Muscle layer of duodenum (tissue), 2 donors: ENCODE measurements around the gene NLRC5.
A peak's percentile ranks its signal among the peaks of the same experiment; 100 is the strongest.

Experiments used
- H3K27ac ChIP-seq: one replicate; pipeline ENCODE4 v1.7.0; 2013; ENCODE audit warnings: mild to moderate bottlenecking, low read length
- H3K27me3 ChIP-seq: one replicate; pipeline ENCODE4 v1.7.0; 2013; ENCODE audit warnings: low read depth, mild to moderate bottlenecking, control low read depth, low read length
- H3K36me3 ChIP-seq, 2 donors: one replicate each; pipeline ENCODE4 v1.7.0; 2013; ENCODE audit warnings: low read length in 2 of 2, control low read depth in 1 of 2, mild to moderate bottlenecking in 1 of 2; ENCODE audit not compliant: insufficient read depth in 2 of 2, control insufficient read depth in 1 of 2
- H3K4me1 ChIP-seq, 2 donors: one replicate each; pipeline ENCODE4 v1.7.0; 2013; ENCODE audit warnings: low read length in 2 of 2, mild to moderate bottlenecking in 2 of 2, control low read depth in 1 of 2, moderate library complexity in 1 of 2; ENCODE audit not compliant: insufficient read depth in 2 of 2, control insufficient read depth in 1 of 2
- H3K4me3 ChIP-seq, 2 donors: one replicate each; pipeline ENCODE4 v1.7.0; 2013; ENCODE audit warnings: low read length in 2 of 2, low read depth in 1 of 2, mild to moderate bottlenecking in 1 of 2
- H3K9me3 ChIP-seq, 2 donors: one replicate each; pipeline ENCODE4 v1.7.0; 2013; ENCODE audit warnings: low read length in 2 of 2, control low read depth in 1 of 2, mild to moderate bottlenecking in 1 of 2; ENCODE audit not compliant: control insufficient read depth in 1 of 2
- donor health status: healthy.

Gene NLRC5

DNA sequence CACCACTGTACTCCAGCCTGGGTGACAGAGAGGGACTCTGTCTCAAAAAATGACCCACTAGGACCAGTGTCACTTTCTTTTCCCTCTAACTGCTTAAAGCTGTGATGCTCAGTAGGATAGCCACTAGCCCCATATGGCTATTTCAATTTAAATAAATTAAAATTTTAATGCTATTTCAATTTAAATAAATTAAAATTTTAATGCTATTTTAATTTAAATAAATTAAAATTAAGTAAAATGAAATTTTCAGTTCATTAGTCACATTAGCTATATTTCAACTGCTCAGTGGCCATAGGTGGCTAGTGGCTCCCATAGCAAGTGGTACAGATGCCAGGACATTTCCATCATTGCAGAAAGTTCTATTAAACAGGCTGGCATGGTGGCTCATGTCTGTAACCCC is 43.0 kb downstream of the NLRC5 start:
- Histone ChIP-seq H3K9me3 (no peaks in the 10 kb centered on the region), H3K36me3 (peaks cover 20 to 26% of the 10 kb centered on the region in 2 donors)

DNA sequence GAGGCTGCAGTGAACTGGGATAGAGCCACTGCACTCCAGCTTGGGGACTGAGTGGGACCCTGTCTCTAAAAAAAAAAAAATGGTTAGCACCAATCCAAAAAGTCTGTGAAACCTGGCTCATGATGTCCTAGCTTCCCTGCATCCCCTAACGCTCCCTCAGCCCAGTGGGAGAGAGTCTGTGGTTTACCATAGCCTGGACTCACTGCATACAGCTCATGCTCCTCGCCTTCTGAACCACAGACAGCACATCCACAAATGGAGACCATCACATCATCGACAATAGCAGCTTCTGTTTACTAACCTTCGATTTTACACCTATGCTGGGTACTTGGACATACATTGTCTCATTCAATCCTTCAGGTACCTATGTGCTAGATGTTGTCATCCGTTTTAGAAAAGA is 43.6 kb downstream of the NLRC5 start:
- Histone ChIP-seq H3K36me3 (peaks cover 20 to 26% of the 10 kb centered on the region in 2 donors), H3K27ac (no peak overlapping the region), H3K27me3 (no peaks in the 10 kb centered on the region), H3K9me3 (no peaks in the 10 kb centered on the region), H3K4me3 (no peak overlapping the region), H3K4me1 (no peaks in the 10 kb centered on the region)

More for the DNA sequence above, 43.0 kb downstream of the NLRC5 start:
- H3K27me3 ChIP-seq: no peaks in the 10 kb centered on the region
- H3K27ac ChIP-seq: no peak overlapping the region
- no peaks in the 10 kb centered on the region for H3K4me1 ChIP-seq
- H3K4me3 ChIP-seq: no peak overlapping the region

DNA sequence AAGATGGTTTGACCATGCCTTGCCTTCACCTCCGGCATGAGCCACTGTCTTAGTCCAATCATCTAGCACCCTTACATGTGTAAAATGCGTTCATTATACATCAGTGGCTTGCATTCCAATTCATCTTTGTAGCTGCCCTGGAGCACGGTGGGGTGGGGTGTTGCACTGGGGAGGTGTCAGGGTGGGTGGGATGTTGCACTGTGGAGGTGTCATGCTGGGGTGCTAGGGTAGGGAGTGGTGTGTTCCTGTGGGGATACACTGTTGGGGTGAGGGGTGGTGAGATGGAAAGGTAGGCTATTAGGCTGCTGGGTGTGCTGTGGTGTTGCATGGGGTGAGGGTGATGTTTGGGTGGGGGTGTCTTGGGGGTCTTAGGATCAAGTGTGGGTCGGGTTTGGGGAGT is 47.0 kb downstream of the NLRC5 start:
- Histone ChIP-seq H3K4me3 (no peak overlapping the region), H3K36me3 (peaks cover 34 to 45% of the 10 kb centered on the region in 2 donors), H3K27ac (no peak overlapping the region), H3K27me3 (no peaks in the 10 kb centered on the region), H3K4me1 (no peaks in the 10 kb centered on the region), H3K9me3 (no peaks in the 10 kb centered on the region)

DNA sequence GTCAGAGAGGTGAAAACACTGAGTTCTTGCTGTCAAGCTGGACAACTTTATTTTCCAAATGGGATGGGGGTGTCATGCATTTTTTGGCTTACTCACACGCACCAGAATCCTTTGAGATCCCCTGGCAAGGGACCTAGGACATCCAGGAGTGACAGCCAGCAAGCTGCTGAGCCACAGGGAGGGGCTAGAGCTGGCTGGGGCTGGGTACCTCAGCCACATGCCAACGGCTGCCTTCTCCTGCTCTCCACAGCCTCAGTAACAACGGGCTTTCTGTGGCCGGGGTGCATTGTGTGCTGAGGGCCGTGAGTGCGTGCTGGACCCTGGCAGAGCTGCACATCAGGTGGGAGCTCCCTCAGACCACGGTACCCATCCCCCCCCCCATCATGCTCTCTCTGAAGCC is 47.6 kb downstream of the NLRC5 start:
- H3K4me3 ChIP-seq: no peak overlapping the region
- no peaks in the 10 kb centered on the region for H3K4me1 ChIP-seq
- H3K27ac ChIP-seq: no peak overlapping the region
- peaks cover 35 to 51% of the 10 kb centered on the region in 2 donors for H3K36me3 ChIP-seq
- H3K9me3 ChIP-seq: no peaks in the 10 kb centered on the region
- H3K27me3 ChIP-seq: no peaks in the 10 kb centered on the region

DNA sequence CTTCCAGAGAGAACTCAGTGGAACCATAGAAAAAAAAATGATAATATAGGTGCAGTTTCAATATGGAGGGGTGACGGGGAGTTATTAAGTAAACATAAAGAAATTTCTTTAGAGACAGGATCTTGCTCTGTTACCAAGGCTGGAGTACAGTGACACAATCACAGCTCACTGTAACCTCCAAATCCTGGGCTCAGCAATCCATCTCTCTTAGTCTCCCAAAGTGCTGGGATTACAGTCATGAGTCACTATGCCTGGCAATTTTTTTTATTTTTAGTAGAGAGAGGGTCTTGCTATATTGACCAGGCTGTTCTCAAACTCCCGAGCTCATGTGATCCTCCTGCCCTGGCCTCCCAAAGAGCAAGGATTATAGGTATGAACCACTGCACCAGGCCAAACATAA is 48.8 kb downstream of the NLRC5 start:
- peaks cover 40 to 47% of the 10 kb centered on the region in 2 donors for H3K36me3 ChIP-seq
- H3K27me3 ChIP-seq: no peaks in the 10 kb centered on the region
- no peak overlapping the region for H3K27ac ChIP-seq
- no peaks in the 10 kb centered on the region for H3K4me1 ChIP-seq
- H3K4me3 ChIP-seq: no peak overlapping the region
- H3K9me3 ChIP-seq: no peaks in the 10 kb centered on the region

DNA sequence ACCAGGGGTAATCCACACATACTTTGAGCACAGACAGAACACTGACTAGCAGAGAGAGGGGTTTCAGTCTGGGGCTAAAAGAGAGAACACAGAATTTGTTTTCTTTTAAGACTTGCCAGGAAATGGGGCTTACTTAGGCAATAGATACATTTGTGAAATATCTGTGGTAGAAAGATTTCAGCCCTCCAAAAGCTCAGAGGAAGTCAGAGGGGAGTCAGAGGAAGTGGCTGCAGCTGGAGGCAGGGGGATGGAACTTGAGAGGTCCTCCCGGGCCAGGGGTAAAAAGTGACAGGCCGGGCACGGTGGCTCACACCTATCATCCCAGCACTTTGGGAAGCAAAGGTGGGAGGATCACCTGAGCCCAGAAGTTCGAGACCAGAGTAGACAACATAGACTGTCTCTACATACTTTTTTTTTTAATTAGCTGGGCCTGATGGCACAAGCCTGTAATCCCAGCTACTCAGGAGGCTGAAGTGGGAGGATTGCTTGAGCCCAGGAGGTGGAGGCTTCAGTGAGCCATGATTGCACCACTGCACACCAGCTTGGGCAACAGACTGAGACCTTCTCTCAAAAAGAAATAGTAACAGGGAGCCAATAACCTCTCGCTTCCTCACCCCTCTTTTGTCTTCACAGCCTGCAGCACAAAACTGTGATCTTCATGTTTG is 49.9 kb downstream of the NLRC5 start:
- Histone ChIP-seq H3K4me3 (no peak overlapping the region), H3K27me3 (no peaks in the 10 kb centered on the region), H3K9me3 (no peaks in the 10 kb centered on the region), H3K36me3 (peaks cover 35 to 42% of the 10 kb centered on the region in 2 donors), H3K4me1 (no peaks in the 10 kb centered on the region), H3K27ac (peak overlapping the region; percentile 51)

DNA sequence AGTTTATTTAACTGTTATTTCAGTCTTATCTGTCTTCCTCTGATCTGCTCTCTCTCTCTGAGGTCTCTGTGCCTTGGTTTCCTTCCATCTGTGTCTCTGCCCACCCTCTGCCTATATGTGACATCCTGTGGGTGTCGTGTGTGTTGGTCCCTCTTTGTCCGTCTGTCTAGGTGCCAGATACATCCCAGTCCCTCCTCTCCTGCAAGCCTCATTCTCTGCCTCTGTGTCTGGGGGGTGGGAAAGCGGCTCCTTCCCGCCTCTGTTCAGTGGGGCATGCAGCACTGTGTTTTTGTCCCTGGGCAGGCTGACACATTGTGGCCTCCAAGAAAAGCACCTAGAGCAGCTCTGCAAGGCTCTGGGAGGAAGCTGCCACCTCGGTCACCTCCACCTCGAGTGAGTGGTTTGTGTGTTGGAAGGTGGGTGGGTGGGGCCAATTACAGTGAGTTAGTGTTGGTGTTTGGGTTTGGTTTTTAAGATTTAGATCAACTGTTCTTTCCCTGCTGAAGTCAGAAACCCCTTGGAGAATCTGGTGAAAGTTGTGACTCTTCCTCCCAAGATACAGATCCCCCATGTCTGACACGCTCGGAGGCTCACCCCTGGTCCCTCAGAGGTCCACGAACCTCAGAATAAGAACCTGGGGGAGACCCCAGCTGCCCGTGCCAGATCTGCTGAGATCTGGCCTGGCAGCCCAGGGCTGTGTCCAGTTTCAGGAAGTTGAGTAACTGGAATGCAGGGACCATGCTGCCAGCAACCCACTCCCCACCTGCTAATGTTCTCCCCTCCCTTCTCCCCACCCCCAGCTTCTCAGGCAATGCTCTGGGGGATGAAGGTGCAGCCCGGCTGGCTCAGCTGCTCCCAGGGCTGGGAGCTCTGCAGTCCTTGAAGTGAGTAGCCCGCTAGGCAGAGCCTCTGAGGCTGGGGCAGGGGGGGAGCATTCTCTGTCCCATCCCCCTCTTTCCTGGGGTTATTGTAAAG is 52.1 kb downstream of the NLRC5 start:
- no peak overlapping the region for H3K4me3 ChIP-seq
- no peaks in the 10 kb centered on the region for H3K4me1 ChIP-seq
- no peaks in the 10 kb centered on the region for H3K27me3 ChIP-seq
- H3K36me3 ChIP-seq: peaks cover 27 to 29% of the 10 kb centered on the region in 2 donors
- no peaks in the 10 kb centered on the region for H3K9me3 ChIP-seq
- H3K27ac ChIP-seq: no peak overlapping the region

DNA sequence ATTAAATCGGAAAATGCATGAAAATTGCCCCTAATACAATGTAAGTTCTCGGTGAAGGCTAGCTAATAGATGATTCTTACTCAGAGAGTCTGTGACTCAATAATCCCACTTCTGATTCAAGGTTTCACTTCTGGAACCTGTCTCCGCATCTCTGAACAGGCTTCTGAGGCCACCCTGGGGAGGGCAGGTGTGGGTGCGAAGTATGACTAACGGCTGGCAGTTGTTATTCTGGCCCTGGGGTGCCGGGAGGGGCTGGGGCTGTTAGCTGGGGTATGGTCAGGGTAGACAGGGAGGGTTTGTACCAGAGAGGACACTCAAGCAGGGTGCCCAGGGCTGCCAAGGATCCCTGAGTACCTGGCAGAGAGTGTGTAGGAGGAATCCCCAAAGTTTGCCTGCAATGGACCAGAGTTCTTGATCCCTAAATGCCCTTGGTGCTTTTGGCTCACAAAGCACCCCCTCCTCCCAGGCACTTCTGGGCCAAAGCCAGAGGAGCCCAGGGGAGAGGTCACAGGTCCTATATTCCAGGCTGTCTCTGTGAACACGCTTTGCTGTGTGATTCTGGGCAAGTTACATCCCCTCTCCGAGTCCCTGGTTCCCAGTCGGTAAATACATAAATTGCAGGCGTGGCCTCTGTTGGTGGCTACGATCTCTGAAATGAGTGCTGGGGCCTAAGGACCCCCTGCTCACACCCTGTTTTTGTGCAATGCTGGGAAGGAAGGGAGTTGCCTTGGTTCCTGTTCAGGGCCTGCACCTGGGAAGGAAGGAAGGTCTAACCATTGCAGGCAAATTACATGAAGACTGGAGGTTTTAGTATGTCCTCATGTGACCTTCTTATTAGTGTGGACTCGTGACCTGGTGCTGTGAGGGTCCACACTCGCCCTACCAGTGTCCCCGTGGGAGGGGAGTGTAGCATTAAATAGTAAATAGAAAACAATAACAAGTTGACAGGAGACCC is 53.1 kb downstream of the NLRC5 start:
- H3K9me3 ChIP-seq: no peaks in the 10 kb centered on the region
- no peaks in the 10 kb centered on the region for H3K4me1 ChIP-seq
- H3K27ac ChIP-seq: no peak overlapping the region
- H3K27me3 ChIP-seq: no peaks in the 10 kb centered on the region
- peaks cover 27 to 29% of the 10 kb centered on the region in 2 donors for H3K36me3 ChIP-seq
- H3K4me3 ChIP-seq: no peak overlapping the region

DNA sequence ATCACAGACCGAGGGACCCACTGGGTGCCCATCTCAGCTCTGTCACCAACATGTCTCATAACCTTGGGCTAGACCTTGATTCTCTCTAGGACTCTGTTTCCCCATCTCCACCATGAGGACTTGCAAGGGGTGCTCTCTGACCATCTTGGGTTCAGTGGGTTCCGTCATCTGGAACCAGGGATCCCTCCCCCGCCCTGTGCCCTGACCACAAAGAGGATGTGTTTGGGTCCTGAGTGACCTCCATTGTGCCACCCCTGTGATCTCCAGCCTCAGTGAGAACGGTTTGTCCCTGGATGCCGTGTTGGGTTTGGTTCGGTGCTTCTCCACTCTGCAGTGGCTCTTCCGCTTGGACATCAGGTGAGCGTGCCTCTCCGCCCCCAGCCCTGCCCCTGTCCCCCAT is 53.9 kb downstream of the NLRC5 start:
- no peaks in the 10 kb centered on the region for H3K9me3 ChIP-seq
- H3K27ac ChIP-seq: no peak overlapping the region
- no peaks in the 10 kb centered on the region for H3K27me3 ChIP-seq
- no peaks in the 10 kb centered on the region for H3K4me1 ChIP-seq
- no peak overlapping the region for H3K4me3 ChIP-seq
- peaks cover 29 to 33% of the 10 kb centered on the region in 2 donors for H3K36me3 ChIP-seq

DNA sequence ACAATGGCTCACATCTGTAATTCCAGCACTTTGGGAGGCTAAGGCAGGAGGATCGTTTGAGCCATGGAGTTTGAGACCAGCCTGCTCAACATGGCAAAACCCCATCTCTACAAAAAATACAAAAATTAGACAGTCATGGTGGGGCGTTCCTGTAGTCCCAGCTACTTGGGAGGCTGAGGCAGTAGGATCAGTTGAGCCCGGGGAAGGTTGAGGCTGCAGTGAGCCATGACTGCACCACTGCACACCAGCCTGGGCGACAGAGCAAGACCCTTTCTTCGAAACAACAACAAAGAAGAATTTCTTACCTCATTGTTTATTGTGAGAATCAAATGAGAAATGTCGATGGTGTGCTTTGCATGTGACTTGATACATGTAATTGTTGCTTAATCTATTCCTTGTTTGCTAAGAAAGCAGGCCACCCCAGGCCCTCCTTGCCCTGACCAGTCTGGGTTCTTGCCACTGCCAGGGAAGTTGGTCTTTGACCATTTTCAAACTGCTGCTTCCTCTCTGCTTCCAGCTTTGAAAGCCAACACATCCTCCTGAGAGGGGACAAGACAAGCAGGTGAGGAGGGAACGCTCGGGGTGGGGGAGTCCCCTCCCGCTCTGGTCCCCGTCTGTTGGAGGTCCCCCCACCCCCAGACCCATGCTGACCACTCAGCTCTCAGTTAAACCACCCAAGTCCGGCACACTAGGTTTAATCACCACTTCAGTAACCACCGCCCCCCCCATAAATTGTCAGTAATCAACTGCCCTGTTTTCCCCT is 55.8 kb downstream of the NLRC5 start:
- Histone ChIP-seq H3K36me3 (peaks cover 19 to 27% of the 10 kb centered on the region in 2 donors), H3K27ac (no peak overlapping the region), H3K27me3 (no peaks in the 10 kb centered on the region), H3K9me3 (no peaks in the 10 kb centered on the region), H3K4me1 (no peaks in the 10 kb centered on the region), H3K4me3 (no peak overlapping the region)
